ENCODE measurements around the gene CD27. TPM values are rescaled to one million over a fixed set of nuclear protein-coding genes. Genes with fewer than 3 reads are reported as not detected.

CD27 gene
- total and polyA plus RNA-seq, 2 donors (not counting 1 experiment from before 2014, with no cell fraction given) = 102 to 116 TPM

DNA sequence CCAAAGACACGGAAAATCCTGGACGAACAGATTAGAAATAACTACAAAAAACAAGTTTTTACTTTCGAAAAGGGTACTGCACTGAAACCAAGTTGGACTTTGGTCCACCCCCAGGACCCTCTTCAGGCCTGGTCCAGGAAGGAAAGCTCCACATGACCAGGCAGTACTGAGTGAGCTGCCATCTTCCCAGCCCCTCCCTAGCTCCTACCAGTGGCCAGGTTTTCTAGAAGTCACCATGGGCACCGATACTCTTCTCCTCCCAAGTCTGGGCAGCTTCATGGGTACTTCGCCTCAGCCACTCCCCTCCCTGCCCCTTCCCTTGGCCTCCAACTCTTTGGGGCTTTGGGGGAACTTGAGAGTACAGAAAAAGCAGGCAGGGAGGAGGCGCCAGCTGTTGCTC, 19.1 kb downstream of the CD27 start:
- CTCF ChIA-PET = interaction anchor here (1.0 to 8.9 kb wide), 6 partner anchors 12 to 172 kb away, joined by 3 to 383 read pairs (median 56); partner anchors contain the start of genes CD27, LPAR5 and TAPBPL
- Mint-ChIP-seq H3K27me3 (no peaks in the 10 kb centered on the region), H3K4me3 (no peak overlapping the region), H3K9me3 (ENCODE audit: insufficient read depth) (no peaks in the 10 kb centered on the region), H3K27ac (peak overlapping the region; percentile 98), H3K4me1 (peaks cover 88% of the 10 kb centered on the region)
- DNase-seq (no peak), ATAC-seq (ENCODE audit: low read depth) (no peak)
- Histone ChIP-seq H3K4me2 (replicated peaks; ENCODE audit: low read depth, low read length, poor library complexity, severe bottlenecking) (no peak overlapping the region), H3K9ac (ENCODE audit: low read length) (no peak overlapping the region), H2AFZ (ENCODE audit: insufficient read depth, low read depth, low read length, poor library complexity, severe bottlenecking) (no peak overlapping the region), H3K27ac (ENCODE audit: low read length in 2 of 2) (peak overlapping the region; percentile 3 to 89), H3K27me3 (replicated peaks in 1 of 4; ENCODE audit: control extremely low read depth in 1 of 4, control insufficient read depth in 3 of 4, insufficient read depth in 4 of 4, low read length in 3 of 4) (no peaks in the 10 kb centered on the region), H3K36me3 (replicated peaks in 1 of 2; ENCODE audit: control extremely low read depth in 1 of 2, control insufficient read depth in 1 of 2, extremely low read depth in 1 of 2, insufficient read depth in 2 of 2, low read length in 1 of 2) (peaks cover 5 to 61% of the 10 kb centered on the region in 2 experiments), H3K4me1 (ENCODE audit: control insufficient read depth in 2 of 2, insufficient read depth in 2 of 2, low read length in 2 of 2) (peaks cover 66 to 94% of the 10 kb centered on the region in 2 donors), H3K79me2 (ENCODE audit: control insufficient read depth, insufficient read depth, low read length) (peaks cover 45% of the 10 kb centered on the region), H4K20me1 (ENCODE audit: control insufficient read depth, insufficient read depth, low read length, poor library complexity, severe bottlenecking) (peaks cover 19% of the 10 kb centered on the region), H3K4me3 (ENCODE audit: control extremely low read depth in 1 of 5, extremely low read depth in 1 of 5, insufficient read depth in 1 of 5, low read depth in 2 of 5, low read length in 4 of 5) (no peak overlapping the region), H3K9me3 (ENCODE audit: control extremely low read depth in 1 of 3, control insufficient read depth in 2 of 3, insufficient read depth in 1 of 3, low read length in 2 of 3) (no peaks in the 10 kb centered on the region)
- intact Hi-C loops (cut with micrococcal nuclease) = loop anchor here (10.0 kb wide), 1 partner anchor 129 kb away; no protein-coding TSS in a partner anchor
- POLR2A ChIA-PET = interaction anchor here (0.6 to 3.7 kb wide), 4 partner anchors 12 to 41 kb away, joined by 3 to 54 read pairs (median 4); partner anchors contain the start of genes CD27 and TAPBPL
- no peak for TF ChIP-seq CTCF (IDR thresholded peaks at IDR 0.05)
- no peak for TF ChIP-seq EZH2 (IDR thresholded peaks at IDR 0.05; ENCODE audit: borderline replicate concordance, insufficient read depth, low read depth, low read length, poor library complexity, severe bottlenecking)
- 92% methylated on average over 5 of the region's 6 CpGs for WGBS (ENCODE audit: insufficient coverage)

DNA sequence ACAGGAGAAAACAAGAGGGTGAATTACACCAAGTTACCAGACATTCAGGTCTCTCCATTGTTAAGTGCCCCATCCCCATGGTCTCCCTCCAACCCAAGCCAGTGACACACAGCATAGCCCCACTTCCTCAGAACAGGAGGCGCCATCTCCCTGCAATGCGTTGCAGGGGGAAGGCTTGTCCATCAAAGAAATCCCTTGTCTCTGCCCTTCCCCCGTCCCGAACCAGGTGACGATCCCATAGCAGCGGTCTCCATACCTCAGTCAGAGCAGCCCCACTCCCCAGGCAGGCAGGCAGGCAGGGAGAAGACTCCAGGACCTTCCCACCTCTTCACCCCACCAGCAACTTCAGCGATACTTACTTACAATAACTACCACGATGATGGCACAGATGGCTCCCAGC, 19.8 kb downstream of the CD27 start:
- H3K36me3 ChIP-seq (replicated peaks in 1 of 2; ENCODE audit: control extremely low read depth in 1 of 2, control insufficient read depth in 1 of 2, extremely low read depth in 1 of 2, insufficient read depth in 2 of 2, low read length in 1 of 2) = peaks cover 4 to 55% of the 10 kb centered on the region in 2 experiments
- CTCF ChIA-PET = interaction anchor here (0.5 to 8.9 kb wide), 21 partner anchors 7 to 260 kb away, joined by 3 to 383 read pairs (median 8); partner anchors contain the start of genes CD27, GAPDH, LPAR5 and TAPBPL
- H3K27me3 ChIP-seq (replicated peaks in 1 of 4; ENCODE audit: control extremely low read depth in 1 of 4, control insufficient read depth in 3 of 4, insufficient read depth in 4 of 4, low read length in 3 of 4) = no peaks in the 10 kb centered on the region
- ATAC-seq (ENCODE audit: low read depth) (no peak), DNase-seq (no peak)
- Mint-ChIP-seq H3K27ac (peak overlapping the region; percentile 98), H3K9me3 (ENCODE audit: insufficient read depth) (no peaks in the 10 kb centered on the region), H3K27me3 (no peaks in the 10 kb centered on the region), H3K4me3 (no peak overlapping the region), H3K4me1 (peaks cover 88% of the 10 kb centered on the region)
- no peaks in the 10 kb centered on the region for H3K9me3 ChIP-seq (ENCODE audit: control extremely low read depth in 1 of 3, control insufficient read depth in 2 of 3, insufficient read depth in 1 of 3, low read length in 2 of 3)
- H3K4me1 ChIP-seq (ENCODE audit: control insufficient read depth in 2 of 2, insufficient read depth in 2 of 2, low read length in 2 of 2) = peaks cover 66 to 94% of the 10 kb centered on the region in 2 donors
- H3K27ac ChIP-seq (ENCODE audit: low read length in 2 of 2) = peak overlapping the region; percentile 3 to 89
- TF ChIP-seq CTCF (IDR thresholded peaks at IDR 0.05) = no peak
- TF ChIP-seq EZH2 (IDR thresholded peaks at IDR 0.05; ENCODE audit: borderline replicate concordance, insufficient read depth, low read depth, low read length, poor library complexity, severe bottlenecking) = no peak
- H3K4me2 ChIP-seq (replicated peaks; ENCODE audit: low read depth, low read length, poor library complexity, severe bottlenecking) = no peak overlapping the region
- 96% methylated on average over 8 of the region's 8 CpGs for WGBS (ENCODE audit: insufficient coverage)
- peaks cover 45% of the 10 kb centered on the region for H3K79me2 ChIP-seq (ENCODE audit: control insufficient read depth, insufficient read depth, low read length)
- no peak overlapping the region for H3K4me3 ChIP-seq (ENCODE audit: control extremely low read depth in 1 of 5, extremely low read depth in 1 of 5, insufficient read depth in 1 of 5, low read depth in 2 of 5, low read length in 4 of 5)
- no peak overlapping the region for H2AFZ ChIP-seq (ENCODE audit: insufficient read depth, low read depth, low read length, poor library complexity, severe bottlenecking)
- peaks cover 19% of the 10 kb centered on the region for H4K20me1 ChIP-seq (ENCODE audit: control insufficient read depth, insufficient read depth, low read length, poor library complexity, severe bottlenecking)
- intact Hi-C loops (cut with micrococcal nuclease) = loop anchor here (10.0 kb wide), 1 partner anchor 130 kb away; no protein-coding TSS in a partner anchor
- no peak overlapping the region for H3K9ac ChIP-seq (ENCODE audit: low read length)
- POLR2A ChIA-PET = interaction anchor here (0.6 to 2.2 kb wide), 6 partner anchors 20 to 149 kb away, joined by 3 to 33 read pairs (median 4); partner anchors contain the start of genes CD27 and GAPDH

Measured in B cell (primary cell).